HUES64 (cell line): ENCODE results near the gene SLC35C1.

ENCODE experiments used
- H3K27ac ChIP-seq: 2 replicates; pipeline ENCODE4 v1.7.0; 2013; ENCODE audit warnings: low read depth, low read length, inconsistent platforms
- H3K27me3 ChIP-seq: 2 replicates; pipeline ENCODE4 v1.6.1; 2013; ENCODE audit warnings: mild to moderate bottlenecking, low read length; ENCODE audit not compliant: insufficient read depth
- H3K36me3 ChIP-seq: 2 replicates; pipeline ENCODE4 v1.6.1; 2013; ENCODE audit warnings: mild to moderate bottlenecking, low read length; ENCODE audit not compliant: insufficient read depth
- H3K4me1 ChIP-seq: 2 replicates; pipeline ENCODE4 v1.6.1; 2013; ENCODE audit warnings: mild to moderate bottlenecking, low read length, moderate library complexity; ENCODE audit not compliant: insufficient read depth
- H3K4me3 ChIP-seq: 2 replicates; pipeline ENCODE4 v1.5.1; 2013; ENCODE audit warnings: mild to moderate bottlenecking, low read length, moderate library complexity
- H3K9ac ChIP-seq: 2 replicates; pipeline ENCODE4 v1.6.1; 2013; ENCODE audit warnings: mild to moderate bottlenecking, low read depth, low read length
- H3K9me3 ChIP-seq: 2 replicates; pipeline ENCODE4 v1.6.1; 2013; ENCODE audit warnings: low read depth, low read length; ENCODE audit not compliant: insufficient read depth
- WGBS: fragments of 150-250, 120-280 bp; methylation state at CpG from one replicate; pipeline ENCODE4 v1.1.7; 2013; ENCODE audit warnings: missing lambda C conversion rate; 5-methylcytosine and 5-hydroxymethylcytosine counted together

The SLC35C1 gene

GRCh38 chr11:45848654-45849081, 43.7 kb downstream of the SLC35C1 start:
- Histone ChIP-seq H3K4me1 (peaks cover 26% of the 10 kb centered on the region), H3K27me3 (peaks cover 25% of the 10 kb centered on the region), H3K9ac (no peak overlapping the region), H3K4me3 (peak overlapping the region; percentile 98), H3K27ac (no peak overlapping the region), H3K9me3 (no peaks in the 10 kb centered on the region), H3K36me3 (no peaks in the 10 kb centered on the region)
- WGBS: 72% methylated on average over 8 of the region's 8 CpGs

- Histone ChIP-seq H3K27me3 (peaks cover 18% of the 10 kb centered on the region), H3K4me1 (peaks cover 37% of the 10 kb centered on the region), H3K4me3 (no peak overlapping the region), H3K9me3 (no peaks in the 10 kb centered on the region), H3K36me3 (no peaks in the 10 kb centered on the region), H3K9ac (no peak overlapping the region), H3K27ac (no peak overlapping the region)
- WGBS: 89% methylated on average over 2 of the region's 2 CpGs
These were observed 45.5 kb downstream of the SLC35C1 start for GRCh38 chr11:45850446-45850845.

DNA sequence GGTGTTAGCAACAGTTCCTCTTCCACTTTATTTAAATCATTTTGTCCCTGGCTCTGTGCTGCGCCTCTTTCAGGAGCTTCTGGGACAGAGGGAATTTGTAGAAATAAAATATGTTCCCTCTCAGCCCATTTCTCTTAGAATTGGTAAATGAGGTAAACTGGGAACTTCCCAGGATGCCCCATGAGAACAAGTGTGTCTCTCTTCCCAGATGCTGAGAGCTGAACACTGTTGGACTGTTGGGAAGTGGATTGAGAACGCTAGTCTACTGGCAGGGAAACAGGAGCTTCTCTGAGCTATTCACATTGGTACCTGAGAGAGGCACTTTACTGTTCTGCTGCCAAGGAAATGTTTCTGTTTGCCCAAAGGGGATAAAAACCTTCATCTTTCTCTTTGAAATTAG, 46.3 kb downstream of the SLC35C1 start:
- Histone ChIP-seq H3K36me3 (no peaks in the 10 kb centered on the region), H3K4me1 (peaks cover 38% of the 10 kb centered on the region), H3K4me3 (no peak overlapping the region), H3K27ac (no peak overlapping the region), H3K9ac (no peak overlapping the region), H3K27me3 (peaks cover 10% of the 10 kb centered on the region), H3K9me3 (no peaks in the 10 kb centered on the region)
- 94% methylated on average over 2 of the region's 2 CpGs for WGBS

DNA sequence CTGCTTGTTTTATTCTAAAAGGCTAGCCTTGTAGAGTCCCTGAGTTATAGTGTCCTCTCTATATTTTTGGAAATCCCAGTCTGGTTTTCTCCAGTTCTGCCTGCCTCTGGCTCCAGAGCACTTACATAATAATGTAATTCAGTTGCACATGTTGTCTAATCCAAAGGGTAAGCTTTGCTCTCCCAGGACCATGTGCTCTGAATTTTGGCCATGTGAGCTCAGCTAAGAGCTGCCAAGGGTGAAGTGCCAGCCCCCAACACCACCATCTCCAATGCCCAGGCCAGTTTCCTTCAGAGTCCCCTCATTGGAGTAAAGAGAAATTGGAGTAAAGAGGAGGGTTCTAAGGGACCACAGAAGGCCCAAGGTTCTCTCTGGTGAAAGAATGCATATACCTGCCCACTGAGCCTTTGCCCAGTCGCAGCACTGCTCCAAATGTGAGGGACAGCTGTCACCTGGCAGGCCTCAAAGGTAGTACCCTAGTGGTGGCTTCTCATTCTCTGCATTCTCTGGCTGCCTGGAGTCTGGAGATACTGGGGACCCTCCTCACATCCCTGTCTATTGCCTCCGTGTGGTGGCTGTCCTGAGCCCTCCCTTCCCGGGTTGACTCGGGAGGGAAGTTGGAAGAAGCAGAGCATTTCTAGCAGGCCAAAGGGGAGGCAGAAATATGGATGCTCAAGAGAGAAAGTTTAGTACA, 47.2 kb downstream of the SLC35C1 start:
- H3K4me1 ChIP-seq: peaks cover 35% of the 10 kb centered on the region
- no peak overlapping the region for H3K4me3 ChIP-seq
- 10% methylated on average over 4 of the region's 4 CpGs for WGBS
- no peak overlapping the region for H3K27ac ChIP-seq
- 0 out of 2 replicates have a peak, but pooled peaks cover 4% of the 10 kb centered on the region for H3K36me3 ChIP-seq
- no peak overlapping the region for H3K9ac ChIP-seq
- H3K9me3 ChIP-seq: no peaks in the 10 kb centered on the region
- H3K27me3 ChIP-seq: peaks cover 3% of the 10 kb centered on the region; the same call in 1 of the 2 replicates

DNA sequence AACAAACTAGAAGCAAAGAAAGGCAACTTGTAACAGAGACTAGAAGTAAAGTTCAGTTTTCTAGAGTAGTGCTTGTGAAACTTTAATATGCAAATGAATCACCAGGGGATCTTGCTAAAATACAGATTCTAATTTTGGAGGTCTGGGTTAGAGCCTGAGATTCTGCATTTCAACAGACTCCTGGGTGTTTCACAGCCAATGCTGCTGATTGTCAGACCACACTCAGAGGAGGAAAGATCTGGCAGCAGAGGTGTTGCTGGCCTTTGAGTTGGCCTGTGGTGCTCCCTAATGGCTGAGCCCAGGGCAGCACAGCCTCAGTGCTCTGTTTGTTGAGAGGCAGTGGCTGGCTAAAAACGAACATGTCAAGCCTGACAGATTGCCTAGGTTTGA, 47.8 kb downstream of the SLC35C1 start:
- H3K9ac ChIP-seq: no peak overlapping the region
- no peaks in the 10 kb centered on the region for H3K9me3 ChIP-seq
- peaks cover 35% of the 10 kb centered on the region for H3K4me1 ChIP-seq
- WGBS: 16% methylated on average over 1 of the region's 1 CpG
- peaks cover 3% of the 10 kb centered on the region; the same call in 1 of the 2 replicates for H3K27me3 ChIP-seq
- no peak overlapping the region for H3K27ac ChIP-seq
- H3K36me3 ChIP-seq: 0 out of 2 replicates have a peak, but pooled peaks cover 5% of the 10 kb centered on the region
- no peak overlapping the region for H3K4me3 ChIP-seq

DNA sequence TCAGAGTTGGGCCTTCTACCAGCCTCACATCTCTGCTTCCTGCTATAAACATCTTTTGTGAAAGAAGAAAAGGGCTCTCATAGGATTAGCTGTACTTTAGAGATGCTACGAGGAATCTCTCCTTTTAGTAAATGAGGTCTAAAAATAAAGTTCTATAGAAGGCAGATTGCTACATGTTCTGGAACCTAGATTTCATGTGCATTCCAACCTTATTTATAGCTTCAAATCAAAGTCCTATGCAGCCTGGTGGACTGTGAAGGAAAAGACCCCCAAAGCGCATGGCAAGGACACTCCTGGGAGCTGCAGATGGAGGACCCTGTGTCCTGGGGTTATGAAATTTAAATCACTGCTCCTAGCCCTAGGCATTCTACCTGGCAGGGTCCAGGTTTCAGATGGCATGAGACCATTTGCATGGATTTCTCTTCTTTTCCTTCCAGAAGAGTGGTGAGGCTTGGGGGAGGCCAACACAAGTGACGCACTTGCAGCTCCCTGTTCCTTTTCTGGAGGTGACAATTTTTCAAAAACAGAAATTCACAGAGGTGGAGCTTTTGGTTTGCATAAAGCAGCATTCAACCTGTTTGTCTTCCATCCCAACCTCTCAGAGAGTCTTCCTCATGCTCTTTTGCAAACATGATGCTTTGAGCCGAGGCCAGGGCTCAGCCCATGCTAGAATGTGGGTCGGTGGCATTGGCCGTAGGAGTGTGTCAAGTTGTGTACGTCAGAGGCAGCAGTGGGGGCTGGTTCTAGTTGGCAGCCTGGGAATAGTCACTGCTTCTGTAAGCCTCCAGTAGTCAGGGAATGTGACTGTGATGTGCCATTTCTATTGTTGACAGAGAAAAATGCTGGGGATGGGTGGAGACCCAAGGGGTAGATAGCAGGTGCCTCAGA, 48.6 kb downstream of the SLC35C1 start:
- peaks cover 34% of the 10 kb centered on the region for H3K4me1 ChIP-seq

DNA sequence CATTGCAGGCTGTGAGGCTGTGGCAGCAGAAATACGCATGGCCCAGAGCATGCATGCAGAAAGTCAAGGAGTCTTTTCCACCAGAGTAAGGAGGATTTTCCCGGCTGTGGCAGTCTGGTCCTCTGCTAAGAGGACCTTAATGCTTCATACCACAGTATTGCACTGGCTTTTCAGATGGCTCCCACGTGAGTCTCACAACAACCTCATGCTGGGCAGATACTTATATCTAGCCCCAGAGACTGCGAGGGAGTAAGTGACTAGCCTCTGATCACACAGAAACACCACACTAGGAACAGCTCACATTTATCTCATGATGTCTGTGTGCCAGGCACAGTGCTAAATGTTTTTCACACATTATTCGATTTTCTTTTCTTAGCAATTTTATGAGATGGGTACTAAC, 50.4 kb downstream of the SLC35C1 start:
- no peak overlapping the region for H3K4me3 ChIP-seq
- peak overlapping the region; percentile 7; the same call in 1 of the 2 replicates for H3K27ac ChIP-seq
- no peaks in the 10 kb centered on the region for H3K27me3 ChIP-seq
- H3K9ac ChIP-seq: no peak overlapping the region
- H3K4me1 ChIP-seq: peaks cover 37% of the 10 kb centered on the region
- peaks cover 8% of the 10 kb centered on the region; the same call in 1 of the 2 replicates for H3K36me3 ChIP-seq
- H3K9me3 ChIP-seq: no peaks in the 10 kb centered on the region
- WGBS: 60% methylated on average over 5 of the region's 5 CpGs

More for the DNA sequence above, 48.6 kb downstream of the SLC35C1 start:
- 85% methylated on average over 7 of the region's 7 CpGs for WGBS
- Histone ChIP-seq H3K4me3 (no peak overlapping the region), H3K27ac (no peak overlapping the region), H3K9ac (no peak overlapping the region), H3K27me3 (peaks cover 3% of the 10 kb centered on the region; the same call in 1 of the 2 replicates), H3K9me3 (no peaks in the 10 kb centered on the region), H3K36me3 (0 out of 2 replicates have a peak, but pooled peaks cover 5% of the 10 kb centered on the region)

DNA sequence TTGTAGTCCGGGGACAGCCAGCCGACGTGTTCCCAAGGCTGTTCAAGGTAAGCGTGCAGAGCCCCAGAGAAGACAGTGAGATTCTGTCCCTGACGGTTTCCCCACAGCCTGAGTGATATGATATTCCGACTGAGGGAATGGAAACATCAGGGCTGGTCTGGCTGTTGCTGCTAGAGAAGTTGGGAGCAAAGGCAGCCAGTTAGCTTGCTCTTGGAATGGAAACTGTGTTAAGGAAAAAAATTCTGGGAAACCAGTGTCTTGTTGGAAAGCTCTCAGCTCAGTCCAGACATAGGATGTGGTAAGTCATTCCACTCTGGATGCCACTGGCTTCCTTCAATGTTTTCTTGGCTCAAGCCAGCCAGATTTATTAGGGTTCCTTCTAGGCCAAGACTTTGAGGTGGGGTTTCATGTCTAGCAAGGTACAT, 51.1 kb downstream of the SLC35C1 start:
- H3K9ac ChIP-seq: no peak overlapping the region
- peaks cover 15% of the 10 kb centered on the region for H3K36me3 ChIP-seq
- H3K27ac ChIP-seq: no peak overlapping the region
- 93% methylated on average over 6 of the region's 6 CpGs for WGBS
- peaks cover 37% of the 10 kb centered on the region for H3K4me1 ChIP-seq
- H3K27me3 ChIP-seq: no peaks in the 10 kb centered on the region
- no peaks in the 10 kb centered on the region for H3K9me3 ChIP-seq
- no peak overlapping the region for H3K4me3 ChIP-seq

GRCh38 chr11:45857961-45858474, 53.1 kb downstream of the SLC35C1 start:
- Histone ChIP-seq H3K4me3 (no peak overlapping the region), H3K36me3 (peaks cover 33% of the 10 kb centered on the region), H3K27me3 (no peaks in the 10 kb centered on the region), H3K27ac (no peak overlapping the region), H3K4me1 (peaks cover 27% of the 10 kb centered on the region), H3K9ac (no peak overlapping the region), H3K9me3 (no peaks in the 10 kb centered on the region)
- WGBS: 82% methylated on average over 2 of the region's 2 CpGs

GRCh38 chr11:45858751-45859398, 53.9 kb downstream of the SLC35C1 start:
- H3K27ac ChIP-seq: no peak overlapping the region
- H3K4me1 ChIP-seq: peaks cover 18% of the 10 kb centered on the region
- no peak overlapping the region for H3K9ac ChIP-seq
- no peaks in the 10 kb centered on the region for H3K9me3 ChIP-seq
- no peaks in the 10 kb centered on the region for H3K27me3 ChIP-seq
- H3K36me3 ChIP-seq: peaks cover 42% of the 10 kb centered on the region
- 85% methylated on average over 5 of the region's 5 CpGs for WGBS
- no peak overlapping the region for H3K4me3 ChIP-seq
